Myocyte (in vitro differentiated cells): ENCODE measurements around the gene LIPC. TPM values are rescaled to one million over a fixed set of nuclear protein-coding genes. Genes with fewer than 3 reads are reported as not detected.

ENCODE experiments used
- DNase-seq: peaks from one replicate; pipeline ENCODE4 v3.0.0-alpha.2; 2012; ENCODE audit warnings: low read depth
- total RNA-seq: library from RNA; depleted of rRNA; stranded (reverse); fragments of >200 nt; gene quantifications from 2 replicates; pipeline ENCODE4 v1.2.3, GENCODE V29; 2014

LIPC gene
- total RNA-seq, 1 donor from 2014 or later = 1.0 TPM

DNA sequence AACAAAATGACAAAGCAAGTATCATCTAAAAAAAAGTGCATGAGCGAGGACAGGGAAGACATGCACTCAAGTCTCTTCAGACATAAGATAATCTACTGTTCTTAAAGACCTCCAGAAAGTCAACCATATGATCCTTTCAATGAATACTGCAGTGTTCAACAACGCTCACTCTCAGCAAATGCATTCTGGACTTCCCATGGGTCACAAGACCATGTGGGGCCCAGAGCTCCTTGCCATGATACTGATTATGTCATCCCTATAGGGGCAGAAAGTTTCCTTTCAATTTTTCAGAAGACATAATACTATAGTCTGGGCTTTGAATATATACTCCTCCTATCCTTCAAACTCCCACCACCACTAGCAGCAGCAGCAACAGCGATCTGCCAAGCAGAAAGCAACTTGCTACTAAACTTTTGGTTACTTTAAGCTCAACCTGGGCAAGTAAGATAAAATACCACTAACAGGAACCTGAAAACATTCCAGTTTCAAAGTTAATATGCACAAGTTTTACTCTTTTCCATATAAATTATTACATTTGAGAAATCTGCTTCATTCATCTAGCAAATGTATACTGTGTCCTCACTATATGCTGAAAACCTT lies 174.2 kb downstream of the LIPC start:
- DNase-seq = no peak

DNA sequence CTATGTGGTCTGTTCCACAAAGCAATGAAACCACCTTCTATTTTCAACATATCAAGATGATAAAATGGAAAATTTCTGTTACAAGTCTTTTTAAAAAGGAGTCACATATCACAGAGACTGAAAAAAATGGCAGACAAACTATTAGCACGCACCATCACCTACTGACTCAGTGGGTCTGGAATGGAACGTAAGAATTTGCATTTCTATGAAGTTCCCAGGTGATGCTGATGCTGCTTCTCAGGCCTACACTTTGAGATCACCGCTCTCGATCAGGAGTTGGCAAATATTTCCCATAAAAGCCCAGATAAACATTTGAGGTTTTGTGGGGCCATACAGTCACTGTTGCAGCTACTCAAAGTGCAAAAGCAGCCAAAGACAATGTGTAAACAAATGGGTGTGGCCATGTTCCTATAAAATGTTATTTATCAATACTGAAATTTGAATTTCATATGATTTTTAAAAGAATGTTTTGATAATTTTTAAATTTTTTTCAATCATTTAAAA lies 174.8 kb downstream of the LIPC start:
- DNase-seq = no peak

DNA sequence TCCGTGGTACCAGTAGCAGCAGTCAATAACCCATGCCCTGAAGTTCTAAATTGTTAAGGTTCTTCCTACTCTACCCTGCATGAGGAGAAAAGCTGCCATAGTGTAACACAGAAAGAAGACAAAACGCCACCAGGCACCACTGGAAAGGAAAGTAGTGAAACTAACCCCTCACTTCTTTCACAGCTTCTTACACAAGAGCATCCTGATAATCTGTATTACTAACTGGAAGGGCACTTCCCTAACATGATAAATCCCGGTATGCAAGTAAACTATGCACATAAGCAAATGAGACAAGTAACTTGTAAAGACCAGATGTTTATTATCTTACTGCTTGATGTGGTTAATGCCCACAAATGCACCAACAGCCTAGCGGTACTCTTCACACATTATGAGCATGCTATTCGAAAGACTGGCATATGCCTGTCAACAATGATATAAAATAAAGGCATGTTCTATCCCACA lies 176.4 kb downstream of the LIPC start:
- DNase-seq = no peak

DNA sequence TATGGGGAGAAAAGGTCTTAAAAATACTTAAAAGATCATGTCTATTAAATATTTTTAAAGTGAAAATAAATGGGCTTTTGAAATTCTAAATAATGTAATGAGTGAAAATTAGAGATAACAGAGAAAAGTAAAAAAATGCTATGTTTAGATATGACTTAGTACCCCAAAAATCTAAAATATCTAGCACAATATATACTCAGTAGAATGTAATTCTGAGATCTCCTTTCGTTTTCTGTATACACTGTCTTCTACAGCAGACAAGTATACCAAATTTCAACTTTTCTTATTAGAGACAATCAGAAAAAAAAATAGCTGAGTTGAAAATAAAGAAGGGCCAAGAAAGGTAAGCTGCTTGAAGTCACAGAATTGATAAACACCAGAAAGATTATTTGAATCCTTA lies 176.9 kb downstream of the LIPC start:
- DNase-seq = no peak

DNA sequence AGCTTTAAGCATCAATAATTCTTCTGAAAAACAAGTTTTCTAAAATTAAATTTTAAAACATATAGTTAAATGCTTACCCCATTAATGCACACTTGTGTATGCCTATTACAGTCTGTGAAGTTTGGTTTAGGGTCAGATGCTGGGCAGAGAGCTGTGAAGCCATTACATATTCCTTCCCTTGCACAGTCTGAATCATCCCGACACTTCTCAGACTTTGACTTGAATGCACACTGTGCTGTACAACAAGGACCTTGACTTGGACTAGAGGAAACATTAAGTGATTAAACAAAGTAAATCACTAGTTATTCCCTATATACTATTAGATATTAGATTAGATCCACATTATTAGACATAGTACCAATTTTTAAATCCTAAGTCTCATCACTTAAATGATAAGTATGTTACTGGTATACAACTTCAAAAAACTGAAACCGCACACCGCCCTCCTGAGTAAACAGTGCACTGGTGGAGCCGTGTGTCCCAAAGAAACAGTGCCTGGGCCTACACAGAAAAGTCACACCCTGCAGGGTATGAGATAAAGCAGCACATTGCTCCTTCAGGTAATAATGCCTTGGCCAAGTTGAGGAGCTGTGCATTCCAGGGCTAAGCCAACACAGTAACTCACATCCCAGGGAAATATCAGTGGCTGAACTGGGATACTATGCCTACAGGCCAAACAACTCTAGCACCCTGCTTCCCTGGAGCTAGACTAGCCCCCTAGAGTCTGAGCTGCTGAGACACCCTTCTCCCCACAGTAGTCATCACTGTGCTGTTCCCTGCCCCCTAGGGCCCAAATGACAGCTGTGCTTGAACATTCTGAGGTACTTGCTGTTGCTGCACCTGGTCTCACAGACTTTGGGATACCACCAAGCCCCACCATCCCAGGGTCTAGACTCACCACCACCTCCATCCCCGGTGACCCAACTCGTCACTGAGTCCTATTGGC lies 180.2 kb downstream of the LIPC start:
- DNase-seq = peak; percentile 29

DNA sequence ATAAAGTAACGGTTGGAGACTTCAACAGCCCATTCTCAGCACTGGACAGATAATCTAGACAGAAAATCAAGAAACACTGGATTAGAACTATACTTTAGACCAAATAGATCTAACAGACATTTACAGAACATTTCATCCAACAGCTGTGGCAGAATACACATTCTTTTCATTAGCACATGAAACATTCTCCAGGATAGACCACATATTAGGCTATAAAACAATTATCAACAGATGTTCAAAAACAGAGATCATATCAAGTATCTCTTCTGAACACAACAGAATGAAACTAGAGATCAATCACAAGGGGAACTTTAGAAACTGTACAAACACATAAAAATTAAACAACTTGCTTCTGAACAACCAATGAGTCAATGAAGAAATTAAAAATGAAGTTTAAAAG lies 184.4 kb downstream of the LIPC start:
- peak; percentile 25 for DNase-seq
